Measurements from ENCODE around the gene RASL11A. TPM values are rescaled to one million over a fixed set of nuclear protein-coding genes. Genes with fewer than 3 reads are reported as not detected.

RASL11A gene
- total and polyA plus RNA-seq, 2 of the 13 experiments (the other 11 are each of a cell fraction or from before 2014, with no cell fraction given) = 3.0 to 4.1 TPM

DNA sequence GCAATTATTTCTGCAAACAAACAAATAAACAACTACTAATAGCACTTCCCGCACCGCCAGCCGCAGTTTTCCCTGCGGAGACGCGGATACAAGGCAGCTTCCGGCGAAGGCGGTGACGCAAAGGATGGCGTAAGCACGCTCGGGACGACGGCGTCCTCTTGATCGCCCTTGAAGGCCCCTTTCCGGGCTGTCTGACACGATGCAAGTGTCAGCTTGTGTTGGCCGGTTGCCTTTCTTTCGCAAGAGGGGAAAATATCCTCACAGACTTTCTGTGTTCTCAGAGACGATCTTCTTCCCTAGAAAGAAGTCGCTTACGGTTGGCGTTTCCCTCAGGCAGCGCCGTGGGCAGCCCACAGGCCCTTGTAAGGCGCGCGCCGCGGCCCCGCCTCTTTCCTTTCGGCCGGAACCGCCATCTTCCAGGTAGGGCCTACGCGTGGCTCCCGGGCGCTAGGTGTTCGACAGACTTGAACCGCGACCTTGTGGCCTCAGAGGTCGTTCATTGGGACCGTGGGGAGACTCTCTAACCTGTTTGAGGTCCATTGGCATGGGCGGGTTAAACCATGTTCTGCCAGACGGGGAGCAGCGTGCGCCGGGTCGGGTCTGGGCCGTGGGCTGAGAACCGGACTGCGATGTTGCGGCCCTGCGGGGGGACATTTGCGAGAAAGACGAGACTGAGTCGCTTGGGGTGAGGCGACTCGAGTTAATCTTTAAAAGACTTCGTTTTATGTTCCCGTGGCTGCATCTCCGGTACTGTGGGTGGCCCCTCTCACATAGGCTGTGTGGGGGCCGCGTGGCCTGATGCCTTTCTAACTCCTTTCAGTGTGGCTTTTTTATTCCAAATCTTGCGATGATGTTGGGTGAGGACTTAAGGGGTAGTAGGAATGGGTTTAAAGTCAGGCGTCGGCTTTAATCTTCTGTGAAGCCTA is 19.2 kb upstream of the RASL11A start, which contains the start of gene RPL21 (continued):
- TF ChIP-seq, protein P1, sequence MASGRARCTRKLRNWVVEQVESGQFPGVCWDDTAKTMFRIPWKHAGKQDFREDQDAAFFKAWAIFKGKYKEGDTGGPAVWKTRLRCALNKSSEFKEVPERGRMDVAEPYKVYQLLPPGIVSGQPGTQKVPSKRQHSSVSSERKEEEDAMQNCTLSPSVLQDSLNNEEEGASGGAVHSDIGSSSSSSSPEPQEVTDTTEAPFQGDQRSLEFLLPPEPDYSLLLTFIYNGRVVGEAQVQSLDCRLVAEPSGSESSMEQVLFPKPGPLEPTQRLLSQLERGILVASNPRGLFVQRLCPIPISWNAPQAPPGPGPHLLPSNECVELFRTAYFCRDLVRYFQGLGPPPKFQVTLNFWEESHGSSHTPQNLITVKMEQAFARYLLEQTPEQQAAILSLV (CRISPR knock-in tag; IDR thresholded peaks at IDR 0.05; ENCODE audit: borderline replicate concordance) = peak; percentile 61; the same call in 1 of the 2 replicates
- no peak for TF ChIP-seq NPAS2 (CRISPR knock-in tag; IDR thresholded peaks at IDR 0.05; ENCODE audit: borderline replicate concordance)
- 0 out of 2 replicates have a peak, but pooled peaks have one; percentile 18 for TF ChIP-seq TCF7 (IDR thresholded peaks at IDR 0.05; ENCODE audit: low read depth)
- TF ChIP-seq MAFG (CRISPR knock-in tag; IDR thresholded peaks at IDR 0.05) = no peak
- no peak for TF ChIP-seq ZNF326 (CRISPR knock-in tag; IDR thresholded peaks at IDR 0.05; ENCODE audit: borderline replicate concordance)
- no peak for TF ChIP-seq SNAPC2 (CRISPR knock-in tag; IDR thresholded peaks at IDR 0.05)
- 0 out of 2 replicates have a peak, but pooled peaks have one; percentile 80 for TF ChIP-seq ZNF543 (CRISPR knock-in tag; IDR thresholded peaks at IDR 0.05)
- no peak for TF ChIP-seq SIX4 (CRISPR knock-in tag; IDR thresholded peaks at IDR 0.05)
- no peak for TF ChIP-seq ARNT2 (CRISPR knock-in tag; IDR thresholded peaks at IDR 0.05; ENCODE audit: low read depth)
- TF ChIP-seq, protein P2, sequence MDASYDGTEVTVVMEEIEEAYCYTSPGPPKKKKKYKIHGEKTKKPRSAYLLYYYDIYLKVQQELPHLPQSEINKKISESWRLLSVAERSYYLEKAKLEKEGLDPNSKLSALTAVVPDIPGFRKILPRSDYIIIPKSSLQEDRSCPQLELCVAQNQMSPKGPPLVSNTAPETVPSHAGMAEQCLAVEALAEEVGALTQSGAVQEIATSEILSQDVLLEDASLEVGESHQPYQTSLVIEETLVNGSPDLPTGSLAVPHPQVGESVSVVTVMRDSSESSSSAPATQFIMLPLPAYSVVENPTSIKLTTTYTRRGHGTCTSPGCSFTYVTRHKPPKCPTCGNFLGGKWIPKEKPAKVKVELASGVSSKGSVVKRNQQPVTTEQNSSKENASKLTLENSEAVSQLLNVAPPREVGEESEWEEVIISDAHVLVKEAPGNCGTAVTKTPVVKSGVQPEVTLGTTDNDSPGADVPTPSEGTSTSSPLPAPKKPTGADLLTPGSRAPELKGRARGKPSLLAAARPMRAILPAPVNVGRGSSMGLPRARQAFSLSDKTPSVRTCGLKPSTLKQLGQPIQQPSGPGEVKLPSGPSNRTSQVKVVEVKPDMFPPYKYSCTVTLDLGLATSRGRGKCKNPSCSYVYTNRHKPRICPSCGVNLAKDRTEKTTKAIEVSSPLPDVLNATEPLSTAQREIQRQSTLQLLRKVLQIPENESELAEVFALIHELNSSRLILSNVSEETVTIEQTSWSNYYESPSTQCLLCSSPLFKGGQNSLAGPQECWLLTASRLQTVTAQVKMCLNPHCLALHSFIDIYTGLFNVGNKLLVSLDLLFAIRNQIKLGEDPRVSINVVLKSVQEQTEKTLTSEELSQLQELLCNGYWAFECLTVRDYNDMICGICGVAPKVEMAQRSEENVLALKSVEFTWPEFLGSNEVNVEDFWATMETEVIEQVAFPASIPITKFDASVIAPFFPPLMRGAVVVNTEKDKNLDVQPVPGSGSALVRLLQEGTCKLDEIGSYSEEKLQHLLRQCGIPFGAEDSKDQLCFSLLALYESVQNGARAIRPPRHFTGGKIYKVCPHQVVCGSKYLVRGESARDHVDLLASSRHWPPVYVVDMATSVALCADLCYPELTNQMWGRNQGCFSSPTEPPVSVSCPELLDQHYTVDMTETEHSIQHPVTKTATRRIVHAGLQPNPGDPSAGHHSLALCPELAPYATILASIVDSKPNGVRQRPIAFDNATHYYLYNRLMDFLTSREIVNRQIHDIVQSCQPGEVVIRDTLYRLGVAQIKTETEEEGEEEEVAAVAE (CRISPR knock-in tag; IDR thresholded peaks at IDR 0.05; ENCODE audit: borderline replicate concordance) = peak; percentile 82
- TF ChIP-seq HOXA9 (CRISPR knock-in tag; IDR thresholded peaks at IDR 0.05; ENCODE audit: borderline replicate concordance) = no peak
- 0 out of 2 replicates have a peak, but pooled peaks have one; percentile 35 for TF ChIP-seq ZNF607 (CRISPR knock-in tag; IDR thresholded peaks at IDR 0.05; ENCODE audit: borderline replicate concordance)
- no peak for TF ChIP-seq CENPX (CRISPR knock-in tag; IDR thresholded peaks at IDR 0.05)
- 0 out of 2 replicates have a peak, but pooled peaks have one; percentile 15 for TF ChIP-seq ZNF121 (CRISPR knock-in tag; IDR thresholded peaks at IDR 0.05)
- TF ChIP-seq ZNF333 (CRISPR knock-in tag; IDR thresholded peaks at IDR 0.05; ENCODE audit: borderline replicate concordance) = 0 out of 2 replicates have a peak, but pooled peaks have one; percentile 67
- TF ChIP-seq ETV5 (CRISPR knock-in tag; IDR thresholded peaks at IDR 0.05; ENCODE audit: borderline replicate concordance) = peak; percentile 80
- TF ChIP-seq GATAD1 (CRISPR knock-in tag; IDR thresholded peaks at IDR 0.05) = peak; percentile 95
- no peak for TF ChIP-seq ZIK1 (CRISPR knock-in tag; IDR thresholded peaks at IDR 0.05; ENCODE audit: borderline replicate concordance, low read depth)
- peak; percentile 41; the same call in 1 of the 2 replicates for TF ChIP-seq GTF2F1 (IDR thresholded peaks at IDR 0.05; ENCODE audit: low read length)
- TF ChIP-seq ZNF616 (CRISPR knock-in tag; IDR thresholded peaks at IDR 0.05; ENCODE audit: low read depth) = no peak
- peak; percentile 75; the same call in 1 of the 2 replicates for TF ChIP-seq FOXK1 (CRISPR knock-in tag; IDR thresholded peaks at IDR 0.05; ENCODE audit: borderline replicate concordance, low read depth)
- TF ChIP-seq ZNF577 (CRISPR knock-in tag; IDR thresholded peaks at IDR 0.05; ENCODE audit: borderline replicate concordance, low read depth) = 0 out of 2 replicates have a peak, but pooled peaks have one; percentile 79
- TF ChIP-seq ZNF263 (CRISPR knock-in tag; IDR thresholded peaks at IDR 0.05) = no peak
- TF ChIP-seq ZNF766 (CRISPR knock-in tag; IDR thresholded peaks at IDR 0.05; ENCODE audit: borderline replicate concordance) = peak; percentile 46; the same call in 1 of the 2 replicates
- no peak for TF ChIP-seq ZNF207 (IDR thresholded peaks at IDR 0.05; ENCODE audit: borderline replicate concordance)
